HG03175 (cell line): Measurements from ENCODE around the gene BRINP3.
"Not testable (repeated sequence)": the region's sequence is repeated elsewhere in the genome, so short reads cannot be mapped to it uniquely, and the experiment has no call there.

ENCODE experiments used
- ATAC-seq: cut with Tn5 transposase; IDR thresholded peaks from one replicate; pipeline ENCODE4 v1.9.1; 2021; ENCODE audit warnings: mild to moderate bottlenecking, moderate library complexity; ENCODE audit not compliant: unreplicated experiment

The BRINP3 gene

GRCh38 chr1:190126728-190127127 is 350.9 kb downstream of the BRINP3 start:
- ATAC-seq: no peak

GRCh38 chr1:190124068-190124467 is 353.6 kb downstream of the BRINP3 start:
- no peak for ATAC-seq

GRCh38 chr1:190120564-190120963 is 357.1 kb downstream of the BRINP3 start:
- ATAC-seq: not testable (repeated sequence)

GRCh38 chr1:190119683-190120082 is 358.0 kb downstream of the BRINP3 start:
- no peak for ATAC-seq

GRCh38 chr1:190116921-190117320 is 360.7 kb downstream of the BRINP3 start:
- ATAC-seq: no peak

- no peak for ATAC-seq
Observed at GRCh38 chr1:190104961-190105360, 372.7 kb downstream of the BRINP3 start.

GRCh38 chr1:190102757-190103326 is 374.8 kb downstream of the BRINP3 start:
- no peak for ATAC-seq

GRCh38 chr1:190101756-190102155 is 375.9 kb downstream of the BRINP3 start:
- no peak for ATAC-seq

GRCh38 chr1:190098756-190099155 is 378.9 kb downstream of the BRINP3 start:
- ATAC-seq: no peak

GRCh38 chr1:190098107-190098506 is 379.6 kb downstream of the BRINP3 start:
- no peak for ATAC-seq

- no peak for ATAC-seq
Observed at GRCh38 chr1:190095596-190095995, 382.1 kb downstream of the BRINP3 start.

- no peak for ATAC-seq
Observed at GRCh38 chr1:190084552-190084951, 393.1 kb downstream of the BRINP3 start.

- ATAC-seq: no peak
Observed at GRCh38 chr1:190068304-190068703, 409.4 kb downstream of the BRINP3 start.

GRCh38 chr1:190067592-190067991 is 410.1 kb downstream of the BRINP3 start:
- no peak for ATAC-seq

GRCh38 chr1:190066011-190066410 is 411.7 kb downstream of the BRINP3 start:
- ATAC-seq: no peak

- ATAC-seq: no peak
Observed at GRCh38 chr1:190049314-190049713, 428.4 kb downstream of the BRINP3 start.
